RWPE1 (cell line): Measurements from ENCODE around the gene CBLN3.

Experiments used
- CTCF ChIA-PET: fragments of 350-600 bp; sonication (Branson Sonifier 250); formaldehyde crosslinking; extraction: SDS; loops from one replicate; lab custom pipeline; 2021; lab: Yijun Ruan, JAX
- POLR2A ChIA-PET: fragments of 400-600 bp; formaldehyde crosslinking; extraction: SDS; loops from one replicate; lab custom pipeline; 2020; ENCODE audit warnings: antibody characterized with exemption; ENCODE audit not compliant: low non-redundant PET; lab: Yijun Ruan, JAX
- DNase-seq: peaks from one replicate; pipeline ENCODE4 v3.0.0; 2012; ENCODE audit warnings: low spot score
- H3K27ac ChIP-seq: fragments of 450-650 bp; 2 replicates; pipeline ENCODE4 v1.5.1; 2017
- CTCF ChIP-seq: fragments of 450-650 bp; conservative IDR thresholded peaks from 2 replicates; pipeline ENCODE4 v1.5.1; 2017; ENCODE audit warnings: low read depth, mild to moderate bottlenecking

CBLN3 gene

GRCh38 chr14:24406416-24406815, 23.1 kb downstream of the CBLN3 start:
- TF ChIP-seq CTCF = no peak
- no peak overlapping the region for H3K27ac ChIP-seq
- ChIA-PET CTCF (interaction anchor here (0.9 to 2.1 kb wide), 3 partner anchors 13 to 74 kb away, joined by 3 to 9 read pairs (median 4); no protein-coding TSS in a partner anchor), POLR2A (no interaction called here)
- no peak for DNase-seq

GRCh38 chr14:24404814-24405213, 24.7 kb downstream of the CBLN3 start:
- TF ChIP-seq CTCF = no peak
- CTCF ChIA-PET = no interaction called here

GRCh38 chr14:24403294-24403998, 26.0 kb downstream of the CBLN3 start:
- ChIA-PET POLR2A (no interaction called here), CTCF (interaction anchor here (0.7 to 1.2 kb wide), 3 partner anchors 28 to 560 kb away, joined by 3 to 6 read pairs (median 4); no protein-coding TSS in a partner anchor)
- DNase-seq = no peak
- no peak overlapping the region for H3K27ac ChIP-seq
- no peak for TF ChIP-seq CTCF

More at GRCh38 chr14:24404814-24405213, 24.7 kb downstream of the CBLN3 start:
- H3K27ac ChIP-seq = no peak overlapping the region
- no peak for DNase-seq
- POLR2A ChIA-PET = no interaction called here

DNA sequence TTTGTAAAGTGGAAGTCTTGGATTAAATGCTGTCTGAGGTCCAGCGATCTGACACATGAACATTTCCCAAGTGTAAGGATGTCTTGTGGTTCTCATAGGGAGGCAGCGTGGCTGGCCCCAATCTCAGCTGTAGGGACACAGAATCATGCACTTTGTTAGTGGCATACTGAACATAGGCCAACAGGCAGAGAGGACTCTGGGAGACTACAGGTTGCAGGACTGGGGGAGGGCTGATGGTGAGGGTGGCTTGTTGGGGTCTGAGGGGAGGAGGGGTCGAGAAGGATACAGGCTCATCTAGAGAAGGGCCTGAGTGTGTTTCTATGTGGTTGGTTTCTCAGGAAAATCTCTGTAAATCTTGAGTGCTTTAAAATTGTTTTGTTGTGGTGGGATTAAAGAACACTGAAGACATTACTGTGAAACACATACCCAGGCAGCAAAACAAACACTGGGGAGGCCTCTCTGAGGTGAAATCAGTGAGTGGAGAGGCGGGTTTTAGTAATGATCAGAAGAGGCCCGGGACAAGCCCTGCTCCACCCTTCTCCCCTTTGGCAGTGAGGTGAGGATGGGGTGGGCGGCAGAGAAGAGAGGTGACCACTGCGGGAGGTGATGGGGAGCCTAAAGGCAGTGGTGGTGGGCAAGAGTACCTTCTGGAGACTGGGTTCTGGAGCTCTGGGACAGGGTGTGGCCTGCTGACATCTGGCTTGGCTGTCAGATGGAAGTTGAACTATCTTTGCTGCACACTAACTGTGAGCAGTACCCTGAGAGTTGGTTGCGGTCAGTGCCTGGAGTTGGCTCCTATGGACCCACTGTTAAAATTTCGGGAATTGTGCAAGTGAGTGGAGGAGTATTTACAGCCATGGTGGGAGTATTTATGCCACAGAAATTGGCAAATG, 27.4 kb downstream of the CBLN3 start:
- TF ChIP-seq CTCF = no peak
- no peak overlapping the region for H3K27ac ChIP-seq
- no peak for DNase-seq
- POLR2A ChIA-PET = no interaction called here
- CTCF ChIA-PET = interaction anchor here (0.6 kb wide), 1 partner anchor 131 kb away, joined by 3 read pairs; the partner anchor contains the start of gene RABGGTA

DNA sequence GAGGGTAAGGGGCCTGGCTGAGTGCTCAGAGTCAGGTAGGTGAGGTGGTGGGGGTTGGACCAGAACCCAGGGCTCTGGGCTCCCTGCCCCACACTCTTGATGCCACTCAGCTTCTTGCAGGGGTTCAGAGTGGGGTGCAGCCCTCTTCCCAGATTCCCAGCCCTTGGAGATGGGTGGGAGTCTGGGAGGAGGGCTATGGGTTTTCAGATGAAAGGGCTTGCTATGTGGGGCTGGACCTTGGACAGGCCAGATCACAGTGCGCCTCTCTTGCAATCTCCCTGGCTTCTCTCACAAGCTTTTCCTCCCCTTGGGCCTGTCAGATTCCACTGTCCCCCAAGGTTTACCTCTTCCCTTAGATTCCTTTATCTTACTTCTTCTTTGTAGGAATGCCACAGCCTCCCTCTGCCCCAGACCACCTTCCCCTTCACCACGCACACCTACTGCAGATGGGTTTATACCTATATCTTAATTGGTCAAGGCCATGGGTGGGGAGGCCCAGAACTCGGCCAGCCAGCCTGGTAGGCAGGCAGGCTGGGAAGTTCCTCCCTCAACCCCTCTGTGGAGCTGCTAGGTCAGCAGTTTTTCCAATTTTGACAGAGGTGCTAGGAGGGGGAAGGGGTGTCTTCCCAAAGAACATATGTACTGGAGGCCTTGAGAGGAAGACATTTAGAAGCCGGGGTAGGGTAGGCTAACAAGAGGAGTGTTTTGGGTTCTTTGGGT, 29.3 kb downstream of the CBLN3 start:
- TF ChIP-seq CTCF = no peak
- ChIA-PET POLR2A (no interaction called here), CTCF (no interaction called here)
- no peak overlapping the region for H3K27ac ChIP-seq
- DNase-seq = no peak

- no peak overlapping the region for H3K27ac ChIP-seq
- ChIA-PET POLR2A (no interaction called here), CTCF (no interaction called here)
- no peak for TF ChIP-seq CTCF
- DNase-seq = no peak
These were observed 30.0 kb downstream of the CBLN3 start for GRCh38 chr14:24399447-24399822.
